HepG2 (cell line): ENCODE measurements around the gene COX10. TPM values are rescaled to one million over a fixed set of nuclear protein-coding genes. Genes with fewer than 3 reads are reported as not detected.

Experiments used
- ATAC-seq: fragments of 200-7000 bp; cut with Tn5 transposase; 3 replicates; pipeline ENCODE4 v1.9.1; 2020; ENCODE audit warnings: mild to moderate bottlenecking, moderate library complexity
- BruUV-seq: library from RNA; stranded (reverse); fragments of 400-500 nt; replicated peaks from 2 replicates; lab custom pipeline; 2021; lab: Mats Ljungman, UMichigan
- CTCF ChIA-PET: fragments of 300-600 bp; formaldehyde crosslinking; extraction: SDS; loops from one replicate; lab custom pipeline; 2021; ENCODE audit warnings: low total read pairs, inconsistent platforms, low intra/inter-chr PET ratio; lab: Yijun Ruan, JAX
- POLR2A ChIA-PET: fragments of 350-600 bp; sonication (Branson Sonifier 250); formaldehyde crosslinking; loops from one replicate; lab custom pipeline; 2020; ENCODE audit warnings: antibody characterized with exemption, inconsistent platforms; lab: Yijun Ruan, JAX
- DNase-seq: peaks from one replicate; pipeline ENCODE4 v3.0.0-alpha.2; 2015; ENCODE audit warnings: low spot score
- FAIRE-seq: peaks from 3 replicates; lab custom pipeline; 2011; peaks lifted over from hg19 to GRCh38; lab: Jason Lieb, UNC
- H2AFZ ChIP-seq: one replicate; pipeline ENCODE4 v1.6.1; 2011; ENCODE audit warnings: low read length, inconsistent platforms
- H3K27ac ChIP-seq: fragments of 300-600 bp; 3 replicates; pipeline ENCODE4 v1.8.0; 2011; ENCODE audit warnings: mixed run types, mild to moderate bottlenecking, mixed read lengths, low read length, inconsistent platforms; ENCODE audit not compliant: insufficient read depth; ENCODE audit errors: extremely low read length
- H3K27me3 ChIP-seq, 2 experiments: fragments of 200-600 bp in 1 of 2; 2 replicates in 1 of 2; 3 replicates in 1 of 2; pipeline versions ENCODE4 v1.6.0 to v1.8.0; 2011; ENCODE audit warnings: low read length in 2 of 2, mild to moderate bottlenecking in 2 of 2, moderate library complexity in 2 of 2, inconsistent platforms in 1 of 2; ENCODE audit not compliant: insufficient read depth in 2 of 2, control insufficient read depth in 1 of 2
- H3K36me3 ChIP-seq, 2 experiments: fragments of 200-600 bp in 1 of 2; replicated peaks in 1 of 2; 2 replicates in 1 of 2; 3 replicates in 1 of 2; pipeline versions ENCODE4 v1.5.1 to v1.8.0; 2011; ENCODE audit warnings: low read length in 2 of 2, inconsistent platforms in 1 of 2; ENCODE audit not compliant: insufficient read depth in 2 of 2, control insufficient read depth in 1 of 2
- H3K4me1 ChIP-seq: 2 replicates; pipeline ENCODE4 v1.5.1; 2012; ENCODE audit warnings: low read length, inconsistent platforms; ENCODE audit not compliant: insufficient read depth
- H3K4me2 ChIP-seq: 2 replicates; pipeline ENCODE4 v1.6.0; 2011; ENCODE audit warnings: low read depth, low read length, inconsistent platforms
- H3K4me3 ChIP-seq, 3 experiments: fragments of 200-600 bp in 1 of 3; sonication (generic), shearing (Covaris generic) in 1 of 3; replicated peaks in 1 of 3; 2 replicates each; pipeline ENCODE4 v1.5.1; 2011 to 2016; ENCODE audit warnings: low read length in 3 of 3, inconsistent platforms in 2 of 3, low read depth in 2 of 3, mild to moderate bottlenecking in 2 of 3, control low read depth in 1 of 3, mixed read lengths in 1 of 3; ENCODE audit not compliant: insufficient read depth in 1 of 3
- H3K79me2 ChIP-seq: one replicate; pipeline ENCODE4 v1.6.1; 2011; ENCODE audit warnings: low read length, inconsistent platforms; ENCODE audit not compliant: insufficient read depth
- H3K9ac ChIP-seq: 2 replicates; pipeline ENCODE4 v1.6.0; 2011; ENCODE audit warnings: mild to moderate bottlenecking, low read depth, low read length, inconsistent platforms; ENCODE audit not compliant: insufficient read depth
- H3K9me3 ChIP-seq: 2 replicates; pipeline ENCODE4 v1.5.1; 2012; ENCODE audit warnings: mild to moderate bottlenecking, low read length
- H4K20me1 ChIP-seq: 2 replicates; pipeline ENCODE4 v1.6.0; 2011; ENCODE audit warnings: inconsistent platforms, mild to moderate bottlenecking, low read length, moderate library complexity; ENCODE audit not compliant: insufficient read depth
- PAX8 ChIP-seq: sonication (generic); formaldehyde crosslinking; IDR thresholded peaks from 2 replicates; pipeline ENCODE4 v1.8.0; 2022; ENCODE audit warnings: mild to moderate bottlenecking, missing genetic modification reagents, borderline replicate concordance
- PAXIP1 ChIP-seq: sonication (generic); formaldehyde crosslinking; conservative IDR thresholded peaks from 2 replicates; pipeline ENCODE4 v1.4.0; 2020; ENCODE audit warnings: mild to moderate bottlenecking, missing genetic modification reagents, moderate library complexity
- STAT5B ChIP-seq: sonication (generic); formaldehyde crosslinking; IDR thresholded peaks from 2 replicates; pipeline ENCODE4 v1.4.0; 2020; ENCODE audit warnings: missing genetic modification reagents
- ZFYVE20 ChIP-seq: sonication (generic); formaldehyde crosslinking; IDR thresholded peaks from 2 replicates; pipeline ENCODE4 v1.8.0; 2023; ENCODE audit warnings: low read depth, mild to moderate bottlenecking, moderate library complexity, missing genetic modification reagents, borderline replicate concordance
- ZKSCAN8 ChIP-seq: IDR thresholded peaks from 2 replicates; pipeline ENCODE4 v1.6.1; 2016; ENCODE audit warnings: borderline replicate concordance, missing genetic modification reagents, missing compliant biosample characterization
- ZNF513 ChIP-seq: sonication (generic); formaldehyde crosslinking; conservative IDR thresholded peaks from 2 replicates; pipeline ENCODE4 v1.5.0; 2020; ENCODE audit warnings: missing genetic modification reagents
- ZNF550 ChIP-seq: sonication (generic); formaldehyde crosslinking; IDR thresholded peaks from 2 replicates; pipeline ENCODE4 v1.4.0; 2020; ENCODE audit warnings: mild to moderate bottlenecking, missing genetic modification reagents, borderline replicate concordance
- ZNF768 ChIP-seq: sonication (generic); formaldehyde crosslinking; IDR thresholded peaks from 2 replicates; pipeline ENCODE4 v1.4.0; 2020; ENCODE audit warnings: missing genetic modification reagents
- ZNF782 ChIP-seq: sonication (generic); formaldehyde crosslinking; IDR thresholded peaks from 2 replicates; pipeline ENCODE4 v1.4.0; 2020; ENCODE audit warnings: missing genetic modification reagents, mild to moderate bottlenecking, borderline replicate concordance
- WGBS: methylation state at CpG from one replicate; pipeline ENCODE4 v1.1.6; 2017; ENCODE audit warnings: low lambda C conversion rate; 5-methylcytosine and 5-hydroxymethylcytosine counted together
- in situ Hi-C: cut with HindIII; loops from 2 replicates; pipeline ENCODE4 v1.10.0; 2017; ENCODE audit warnings: low pct_unique_long_range_greater_than_20kb; ENCODE audit not compliant: extremely low pct_ligation_motif_present
- intact Hi-C: fragments of 100-400 bp; cut with micrococcal nuclease; formaldehyde crosslinking; loops from one replicate; pipeline ENCODE4 v1.10.0; 2022; ENCODE audit not compliant: unreplicated experiment
- polyA plus RNA-seq, 8 experiments: library from polyadenylated mRNA; depleted of rRNA in 3 of 8; stranded (reverse) in 7 of 8; unstranded in 1 of 8; fragments of >200 nt; fragmentation: Illumina TruSeq in 4 of 8; extraction: Trizol in 4 of 8; gene quantifications; 2 replicates each; pipeline versions ENCODE4 v1.2.1 to v1.2.3, GENCODE V29; 2011 to 2016; ENCODE audit warnings: low read depth in 4 of 8, missing spikeins in 1 of 8, mixed read lengths in 1 of 8; ENCODE audit not compliant: insufficient read depth in 1 of 8
- total RNA-seq, 5 experiments: library from RNA; depleted of rRNA; stranded (reverse); fragments of >200 nt; fragmentation: Illumina TruSeq; extraction: Trizol; gene quantifications; 2 replicates each; pipeline ENCODE4 v1.2.3, GENCODE V29; 2016; ENCODE audit warnings: low read depth in 1 of 5

COX10 gene
- total and polyA plus RNA-seq, 2 of the 13 experiments (the other 11 are each of a cell fraction or from before 2014, with no cell fraction given): 13.9 to 20.1 TPM

GRCh38 chr17:14107889-14108288 lies 38.6 kb downstream of the COX10 start:
- peaks cover under 1 to 1% of the 10 kb centered on the region in 2 experiments; a peak in 2 of 5 replicates for H3K36me3 ChIP-seq
- no peak overlapping the region for H3K9ac ChIP-seq
- intact Hi-C loops: no loop called here
- no peaks in the 10 kb centered on the region; a peak in 1 of 5 replicates for H3K27me3 ChIP-seq
- no peak overlapping the region for H3K27ac ChIP-seq
- no peak overlapping the region for H3K4me2 ChIP-seq
- TF ChIP-seq ZKSCAN8 (CRISPR knock-in tag) (no peak), PAXIP1 (CRISPR knock-in tag) (no peak)
- no peak for DNase-seq
- no peaks in the 10 kb centered on the region for H4K20me1 ChIP-seq
- ChIA-PET POLR2A (no interaction called here), CTCF (no interaction called here)
- no peak for FAIRE-seq
- H3K4me3 ChIP-seq: no peak overlapping the region
- no peak for ATAC-seq
- no peaks in the 10 kb centered on the region for H3K4me1 ChIP-seq
- H2AFZ ChIP-seq: no peak overlapping the region
- no peaks in the 10 kb centered on the region for H3K79me2 ChIP-seq
- BruUV-seq: no TSS peak
- no peaks in the 10 kb centered on the region for H3K9me3 ChIP-seq
- in situ Hi-C loops: no loop called here

GRCh38 chr17:14112407-14112806 lies 43.1 kb downstream of the COX10 start:
- FAIRE-seq: no peak
- Histone ChIP-seq H3K4me3 (no peak overlapping the region), H3K36me3 (no peaks in the 10 kb centered on the region; a peak in 1 of 5 replicates), H3K4me1 (no peaks in the 10 kb centered on the region), H3K27ac (no peak overlapping the region), H3K9me3 (no peaks in the 10 kb centered on the region), H3K9ac (no peak overlapping the region), H3K79me2 (no peaks in the 10 kb centered on the region), H4K20me1 (no peaks in the 10 kb centered on the region), H3K27me3 (no peaks in the 10 kb centered on the region; a peak in 1 of 5 replicates), H2AFZ (no peak overlapping the region), H3K4me2 (no peak overlapping the region)
- DNase-seq: no peak
- TF ChIP-seq PAX8 (CRISPR knock-in tag) (no peak), ZFYVE20 (no peak), ZNF768 (CRISPR knock-in tag) (no peak), ZNF550 (no peak), ZNF513 (CRISPR knock-in tag) (no peak), ZNF782 (no peak), STAT5B (CRISPR knock-in tag) (no peak)
- in situ Hi-C loops (no loop called here), intact Hi-C loops (no loop called here)
- POLR2A ChIA-PET: no interaction called here
- WGBS: 96% methylated on average over 2 of the region's 2 CpGs
- no TSS peak for BruUV-seq
- no peak for ATAC-seq
- CTCF ChIA-PET: no interaction called here
